OCI-LY1 (cell line): ENCODE measurements around the gene ASL.

Experiments
- H2AFZ ChIP-seq: fragments of 200-600 bp; sonication (generic), shearing (Covaris generic); 2 replicates; pipeline ENCODE4 v1.6.0; 2014; ENCODE audit warnings: antibody characterized with exemption, mild to moderate bottlenecking, low read length
- H3F3A ChIP-seq: fragments of 200-600 bp; sonication (generic), shearing (Covaris generic); 2 replicates; pipeline ENCODE4 v1.6.0; 2014; ENCODE audit warnings: mild to moderate bottlenecking, antibody characterized with exemption, low read length, moderate library complexity; ENCODE audit not compliant: insufficient read depth
- H3K27ac ChIP-seq: fragments of 200-600 bp; sonication (generic); 2 replicates; pipeline ENCODE4 v1.5.1; 2014; ENCODE audit warnings: low read length, mixed run types, mild to moderate bottlenecking, low read depth; ENCODE audit not compliant: poor library complexity, severe bottlenecking
- H3K27me3 ChIP-seq: fragments of 200-600 bp; sonication (generic); 2 replicates; pipeline ENCODE4 v1.6.0; 2014; ENCODE audit warnings: antibody characterized with exemption, mild to moderate bottlenecking, low read length, moderate library complexity; ENCODE audit not compliant: insufficient read depth
- H3K36me3 ChIP-seq: fragments of 200-600 bp; sonication (generic); 2 replicates; pipeline ENCODE4 v1.6.1; 2014; ENCODE audit warnings: mild to moderate bottlenecking, antibody characterized with exemption, low read length, moderate library complexity, mixed read lengths; ENCODE audit not compliant: insufficient read depth
- H3K4me1 ChIP-seq: fragments of 200-600 bp; sonication (generic); 2 replicates; pipeline ENCODE4 v1.5.1; 2014; ENCODE audit warnings: mild to moderate bottlenecking, low read length, moderate library complexity; ENCODE audit not compliant: insufficient read depth, severe bottlenecking
- H3K4me2 ChIP-seq: fragments of 200-600 bp; sonication (generic), shearing (Covaris generic); 2 replicates; pipeline ENCODE4 v1.6.1; 2014; ENCODE audit warnings: low read length
- H3K4me3 ChIP-seq: fragments of 200-600 bp; sonication (generic); 2 replicates; pipeline ENCODE4 v1.5.1; 2014; ENCODE audit warnings: low read length, low read depth, mild to moderate bottlenecking, mixed read lengths; ENCODE audit not compliant: poor library complexity, severe bottlenecking
- H3K79me2 ChIP-seq: fragments of 200-600 bp; shearing (Covaris generic); 2 replicates; pipeline ENCODE4 v1.6.1; 2016; ENCODE audit warnings: mixed run types, low read length, mixed read lengths; ENCODE audit not compliant: insufficient read depth
- H3K9ac ChIP-seq: fragments of 200-600 bp; sonication (generic), shearing (Covaris generic); 2 replicates; pipeline ENCODE4 v1.6.1; 2014; ENCODE audit warnings: mild to moderate bottlenecking, low read length, mixed read lengths
- H3K9me2 ChIP-seq: fragments of 200-600 bp; sonication (generic), shearing (Covaris generic); 2 replicates; pipeline ENCODE4 v1.6.1; 2014; ENCODE audit warnings: low read depth, mild to moderate bottlenecking, low read length, mixed read lengths
- H3K9me3 ChIP-seq: fragments of 200-600 bp; shearing (Covaris generic); 2 replicates; pipeline ENCODE4 v1.6.1; 2014; ENCODE audit warnings: low read length, mixed read lengths
- H4K20me1 ChIP-seq: fragments of 200-600 bp; sonication (generic), shearing (Covaris generic); 2 replicates; pipeline ENCODE4 v1.6.0; 2016; ENCODE audit warnings: mild to moderate bottlenecking, low read length; ENCODE audit not compliant: insufficient read depth
- EZH2 ChIP-seq: fragments of 200-600 bp; sonication (generic), shearing (Covaris generic); IDR thresholded peaks from 2 replicates; pipeline ENCODE4 v1.8.0; 2017; ENCODE audit warnings: borderline replicate concordance, mixed run types, mild to moderate bottlenecking, antibody characterized with exemption, low read length, moderate library complexity, mixed read lengths
- TF ChIP-seq, protein P1 (sequence below): fragments of 200-600 bp; sonication (generic), shearing (Covaris generic); IDR thresholded peaks from 2 replicates; pipeline ENCODE4 v1.5.1; 2017; ENCODE audit warnings: mild to moderate bottlenecking, antibody characterized with exemption, low read length, moderate library complexity, mixed read lengths

ASL gene

GRCh38 chr7:66078067-66078466 is 2.4 kb downstream of the ASL start:
- TF ChIP-seq, protein P1, sequence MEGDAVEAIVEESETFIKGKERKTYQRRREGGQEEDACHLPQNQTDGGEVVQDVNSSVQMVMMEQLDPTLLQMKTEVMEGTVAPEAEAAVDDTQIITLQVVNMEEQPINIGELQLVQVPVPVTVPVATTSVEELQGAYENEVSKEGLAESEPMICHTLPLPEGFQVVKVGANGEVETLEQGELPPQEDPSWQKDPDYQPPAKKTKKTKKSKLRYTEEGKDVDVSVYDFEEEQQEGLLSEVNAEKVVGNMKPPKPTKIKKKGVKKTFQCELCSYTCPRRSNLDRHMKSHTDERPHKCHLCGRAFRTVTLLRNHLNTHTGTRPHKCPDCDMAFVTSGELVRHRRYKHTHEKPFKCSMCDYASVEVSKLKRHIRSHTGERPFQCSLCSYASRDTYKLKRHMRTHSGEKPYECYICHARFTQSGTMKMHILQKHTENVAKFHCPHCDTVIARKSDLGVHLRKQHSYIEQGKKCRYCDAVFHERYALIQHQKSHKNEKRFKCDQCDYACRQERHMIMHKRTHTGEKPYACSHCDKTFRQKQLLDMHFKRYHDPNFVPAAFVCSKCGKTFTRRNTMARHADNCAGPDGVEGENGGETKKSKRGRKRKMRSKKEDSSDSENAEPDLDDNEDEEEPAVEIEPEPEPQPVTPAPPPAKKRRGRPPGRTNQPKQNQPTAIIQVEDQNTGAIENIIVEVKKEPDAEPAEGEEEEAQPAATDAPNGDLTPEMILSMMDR: no peak
- TF ChIP-seq EZH2: no peak
- no peak overlapping the region for H3K4me2 ChIP-seq
- H3K27ac ChIP-seq: no peak overlapping the region
- peaks cover 12% of the 10 kb centered on the region for H3K4me1 ChIP-seq
- no peaks in the 10 kb centered on the region for H3K27me3 ChIP-seq
- no peak overlapping the region for H3K9ac ChIP-seq
- H3K9me2 ChIP-seq: no peaks in the 10 kb centered on the region
- H2AFZ ChIP-seq: no peak overlapping the region
- H4K20me1 ChIP-seq: no peaks in the 10 kb centered on the region
- H3K79me2 ChIP-seq: no peaks in the 10 kb centered on the region
- no peaks in the 10 kb centered on the region for H3K36me3 ChIP-seq
- no peaks in the 10 kb centered on the region for H3F3A ChIP-seq
- H3K9me3 ChIP-seq: no peaks in the 10 kb centered on the region
- H3K4me3 ChIP-seq: no peak overlapping the region

DNA sequence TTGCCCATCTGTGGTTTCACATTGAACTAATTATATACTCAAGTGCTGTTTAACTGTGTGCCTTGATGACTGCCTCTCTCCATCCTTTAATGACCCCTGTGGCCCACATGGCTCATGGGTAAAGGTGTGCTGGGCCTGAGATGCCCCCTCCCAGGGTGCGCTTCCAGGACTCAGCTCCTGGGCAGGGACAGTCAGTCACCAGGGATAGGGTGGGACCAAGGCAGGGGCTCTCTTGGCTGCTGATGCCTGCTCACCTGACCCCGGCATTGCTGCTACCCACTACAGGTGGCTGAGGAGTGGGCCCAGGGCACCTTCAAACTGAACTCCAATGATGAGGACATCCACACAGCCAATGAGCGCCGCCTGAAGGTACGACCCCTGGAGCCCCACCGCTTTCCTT is 6.5 kb downstream of the ASL start:
- no peak overlapping the region for H3K9ac ChIP-seq
- TF ChIP-seq, protein P1: no peak
- no peak for TF ChIP-seq EZH2
- H3K27ac ChIP-seq: no peak overlapping the region
- H3K9me3 ChIP-seq: no peaks in the 10 kb centered on the region
- H3K4me3 ChIP-seq: no peak overlapping the region
- no peak overlapping the region for H2AFZ ChIP-seq
- H3K79me2 ChIP-seq: no peaks in the 10 kb centered on the region
- H3K36me3 ChIP-seq: no peaks in the 10 kb centered on the region
- no peaks in the 10 kb centered on the region for H3K27me3 ChIP-seq
- no peaks in the 10 kb centered on the region for H3K9me2 ChIP-seq
- no peaks in the 10 kb centered on the region for H3F3A ChIP-seq
- H4K20me1 ChIP-seq: no peaks in the 10 kb centered on the region
- H3K4me2 ChIP-seq: no peak overlapping the region
- peaks cover under 1% of the 10 kb centered on the region for H3K4me1 ChIP-seq

DNA sequence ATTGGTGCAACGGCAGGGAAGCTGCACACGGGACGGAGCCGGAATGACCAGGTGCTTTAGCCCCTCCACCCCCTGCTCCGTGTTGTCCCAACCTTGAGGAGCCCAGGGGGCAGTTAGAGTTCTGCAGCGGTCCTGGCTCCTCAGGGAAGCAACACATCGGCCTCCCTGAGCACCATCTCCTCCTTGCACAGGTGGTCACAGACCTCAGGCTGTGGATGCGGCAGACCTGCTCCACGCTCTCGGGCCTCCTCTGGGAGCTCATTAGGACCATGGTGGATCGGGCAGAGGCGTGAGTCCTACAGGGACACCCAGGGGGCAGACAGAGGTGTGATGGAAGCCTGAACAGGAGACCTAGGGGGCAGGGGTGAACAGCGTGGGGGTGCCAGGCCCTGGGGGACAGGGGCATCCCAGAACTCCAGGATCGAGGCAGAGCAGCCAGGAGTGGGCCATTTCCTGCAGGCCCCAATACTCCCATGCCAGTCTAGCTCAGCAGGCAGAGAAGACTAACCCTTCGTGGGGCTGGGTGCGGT is 7.3 kb downstream of the ASL start:
- Histone ChIP-seq H3K27ac (no peak overlapping the region), H3K9me3 (no peaks in the 10 kb centered on the region), H3K27me3 (no peaks in the 10 kb centered on the region), H3K4me2 (no peak overlapping the region), H3K4me1 (no peaks in the 10 kb centered on the region), H3K36me3 (no peaks in the 10 kb centered on the region), H3F3A (no peaks in the 10 kb centered on the region), H3K79me2 (no peaks in the 10 kb centered on the region), H2AFZ (no peak overlapping the region), H3K9ac (no peak overlapping the region), H3K9me2 (no peaks in the 10 kb centered on the region), H3K4me3 (no peak overlapping the region), H4K20me1 (no peaks in the 10 kb centered on the region)
- TF ChIP-seq EZH2: no peak
- TF ChIP-seq, protein P1: no peak
